SK-N-SH treated with all-trans-retinoic acid at 6 μM for 48 hours (cell line): Measurements from ENCODE around the gene SMARCA2.

Experiments
- ATAC-seq: fragments of 200-7000 bp; cut with Tn5 transposase; 3 replicates; pipeline ENCODE4 v1.9.1; 2020; ENCODE audit warnings: mild to moderate bottlenecking, moderate library complexity
- ARNTL ChIP-seq: fragments of 450-650 bp; formaldehyde crosslinking; IDR thresholded peaks from 2 replicates; pipeline ENCODE4 v1.5.0; 2020; ENCODE audit warnings: low read depth, mild to moderate bottlenecking, moderate library complexity, borderline replicate concordance
- BACH2 ChIP-seq: fragments of 250-450 bp; sonication (Bioruptor Pico); IDR thresholded peaks from 2 replicates; pipeline ENCODE4 v1.9.0; 2021; ENCODE audit warnings: mild to moderate bottlenecking, borderline replicate concordance
- CREB5 ChIP-seq: fragments of 250-450 bp; sonication (Bioruptor Pico); IDR thresholded peaks from 2 replicates; pipeline ENCODE4 v1.5.1; 2020; ENCODE audit warnings: low read depth, mild to moderate bottlenecking, moderate library complexity
- CSDC2 ChIP-seq: fragments of 250-450 bp; sonication (Bioruptor Pico); IDR thresholded peaks from 2 replicates; pipeline ENCODE4 v1.5.0; 2020; ENCODE audit warnings: mild to moderate bottlenecking, moderate library complexity
- CSRNP3 ChIP-seq: fragments of 250-450 bp; sonication (Bioruptor Pico); IDR thresholded peaks from 2 replicates; pipeline ENCODE4 v1.5.1; 2021; ENCODE audit warnings: mild to moderate bottlenecking, moderate library complexity
- ESRRG ChIP-seq: fragments of 250-450 bp; sonication (Bioruptor Pico); IDR thresholded peaks from 2 replicates; pipeline ENCODE4 v1.6.1; 2021; ENCODE audit warnings: mild to moderate bottlenecking
- GLIS3 ChIP-seq: fragments of 250-450 bp; sonication (Bioruptor Pico); IDR thresholded peaks from 2 replicates; pipeline ENCODE4 v1.5.0; 2020; ENCODE audit warnings: mild to moderate bottlenecking, moderate library complexity
- ISL1 ChIP-seq: fragments of 250-450 bp; sonication (Bioruptor Pico); IDR thresholded peaks from 2 replicates; pipeline ENCODE4 v2.1.2; 2022; ENCODE audit warnings: mild to moderate bottlenecking, moderate library complexity
- OSR1 ChIP-seq: fragments of 250-450 bp; sonication (Bioruptor Pico); IDR thresholded peaks from 2 replicates; pipeline ENCODE4 v1.8.0; 2022; ENCODE audit warnings: moderate library complexity, mild to moderate bottlenecking, inconsistent platforms
- PATZ1 ChIP-seq: fragments of 250-450 bp; sonication (Bioruptor Pico); IDR thresholded peaks from 2 replicates; pipeline ENCODE4 v1.8.0; 2020; ENCODE audit warnings: mild to moderate bottlenecking, moderate library complexity, borderline replicate concordance
- POU6F1 ChIP-seq: fragments of 250-450 bp; sonication (Bioruptor Pico); IDR thresholded peaks from 2 replicates; pipeline ENCODE4 v1.8.0; 2021; ENCODE audit warnings: low read depth, mild to moderate bottlenecking, moderate library complexity, borderline replicate concordance
- PPARA ChIP-seq: fragments of 250-450 bp; sonication (Bioruptor Pico); IDR thresholded peaks from 2 replicates; pipeline ENCODE4 v1.5.0; 2020; ENCODE audit warnings: mild to moderate bottlenecking, borderline replicate concordance
- RARB ChIP-seq: fragments of 250-450 bp; sonication (Bioruptor Pico); IDR thresholded peaks from 2 replicates; pipeline ENCODE4 v1.8.0; 2021; ENCODE audit warnings: mild to moderate bottlenecking, moderate library complexity
- SNAI2 ChIP-seq: fragments of 250-450 bp; sonication (Bioruptor Pico); IDR thresholded peaks from 2 replicates; pipeline ENCODE4 v1.5.0; 2020; ENCODE audit warnings: mild to moderate bottlenecking, moderate library complexity
- TCF4 ChIP-seq: fragments of 250-450 bp; sonication (Bioruptor Pico); IDR thresholded peaks from 2 replicates; pipeline ENCODE4 v1.8.0; 2021; ENCODE audit warnings: mild to moderate bottlenecking, moderate library complexity, borderline replicate concordance
- TOX ChIP-seq: fragments of 250-450 bp; sonication (Bioruptor Pico); IDR thresholded peaks from 2 replicates; pipeline ENCODE4 v1.8.0; 2021; ENCODE audit warnings: mild to moderate bottlenecking, moderate library complexity, borderline replicate concordance
- TSHZ2 ChIP-seq: fragments of 250-450 bp; sonication (Bioruptor Pico); IDR thresholded peaks from 2 replicates; pipeline ENCODE4 v1.5.0; 2020; ENCODE audit warnings: mild to moderate bottlenecking, moderate library complexity
- ZC3H10 ChIP-seq: fragments of 250-450 bp; sonication (Bioruptor Pico); IDR thresholded peaks from 2 replicates; pipeline ENCODE4 v1.5.1; 2021; ENCODE audit warnings: mild to moderate bottlenecking, moderate library complexity
- ZFP3 ChIP-seq: fragments of 250-450 bp; sonication (Bioruptor Pico); IDR thresholded peaks from 2 replicates; pipeline ENCODE4 v1.5.0; 2020; ENCODE audit warnings: mild to moderate bottlenecking, moderate library complexity
- ZFP30 ChIP-seq: fragments of 450-650 bp; formaldehyde crosslinking; IDR thresholded peaks from 2 replicates; pipeline ENCODE4 v1.5.0; 2022; ENCODE audit warnings: mild to moderate bottlenecking, moderate library complexity
- ZNF565 ChIP-seq: fragments of 450-650 bp; formaldehyde crosslinking; conservative IDR thresholded peaks from 2 replicates; pipeline ENCODE4 v1.5.0; 2020; ENCODE audit warnings: low read depth, mild to moderate bottlenecking, moderate library complexity
- ZNF70 ChIP-seq: fragments of 450-650 bp; formaldehyde crosslinking; IDR thresholded peaks from 2 replicates; pipeline ENCODE4 v1.5.0; 2020; ENCODE audit warnings: mild to moderate bottlenecking, moderate library complexity
- ZNF8 ChIP-seq: fragments of 450-650 bp; formaldehyde crosslinking; IDR thresholded peaks from 2 replicates; pipeline ENCODE4 v1.5.0; 2020; ENCODE audit warnings: mild to moderate bottlenecking, moderate library complexity

The SMARCA2 gene

GRCh38 chr9:2134391-2134790, 119.2 kb downstream of the SMARCA2 start:
- ATAC-seq: no peak
- TF ChIP-seq ESRRG (CRISPR knock-in tag): no peak

GRCh38 chr9:2138646-2139045, 123.5 kb downstream of the SMARCA2 start:
- no peak for TF ChIP-seq ARNTL
- no peak for TF ChIP-seq TCF4 (CRISPR knock-in tag)
- TF ChIP-seq OSR1: no peak
- TF ChIP-seq ISL1: no peak
- TF ChIP-seq SNAI2: no peak
- TF ChIP-seq BACH2: no peak
- no peak for TF ChIP-seq POU6F1 (CRISPR knock-in tag)
- no peak for TF ChIP-seq ZNF565
- no peak for TF ChIP-seq TSHZ2 (CRISPR knock-in tag)
- no peak for TF ChIP-seq ZFP3 (CRISPR knock-in tag)
- no peak for TF ChIP-seq PPARA (CRISPR knock-in tag)
- no peak for TF ChIP-seq CREB5
- no peak for TF ChIP-seq TOX
- TF ChIP-seq ZFP30 (CRISPR knock-in tag): no peak
- TF ChIP-seq ZNF70 (CRISPR knock-in tag): no peak
- TF ChIP-seq PATZ1 (CRISPR knock-in tag): no peak
- TF ChIP-seq CSDC2 (CRISPR knock-in tag): no peak
- no peak for TF ChIP-seq CSRNP3 (CRISPR knock-in tag)
- no peak for TF ChIP-seq GLIS3 (CRISPR knock-in tag)
- TF ChIP-seq ZNF8 (CRISPR knock-in tag): no peak
- no peak for ATAC-seq

GRCh38 chr9:2140600-2141223, 125.6 kb downstream of the SMARCA2 start:
- no peak for ATAC-seq
- no peak for TF ChIP-seq ESRRG (CRISPR knock-in tag)
- no peak for TF ChIP-seq ZC3H10
- TF ChIP-seq CREB5: no peak
- no peak for TF ChIP-seq TCF4 (CRISPR knock-in tag)
- no peak for TF ChIP-seq ZNF70 (CRISPR knock-in tag)
- TF ChIP-seq ZNF565: no peak
- TF ChIP-seq PPARA (CRISPR knock-in tag): no peak
- no peak for TF ChIP-seq ZNF8 (CRISPR knock-in tag)
- TF ChIP-seq CSRNP3 (CRISPR knock-in tag): no peak
- no peak for TF ChIP-seq RARB
- no peak for TF ChIP-seq GLIS3 (CRISPR knock-in tag)
- no peak for TF ChIP-seq POU6F1 (CRISPR knock-in tag)
- no peak for TF ChIP-seq TOX
- TF ChIP-seq SNAI2: no peak
